IPS-18c (cell line): ENCODE data around the gene KLRF1.

Source experiments
- H3K4me3 ChIP-seq: 2 replicates; pipeline ENCODE4 v1.7.0; 2013; ENCODE audit warnings: low read depth, mild to moderate bottlenecking, low read length, moderate library complexity; ENCODE audit not compliant: insufficient read depth
- H3K9me3 ChIP-seq: one replicate; pipeline ENCODE4 v1.6.1; 2013; ENCODE audit warnings: mild to moderate bottlenecking, low read length, moderate library complexity; ENCODE audit not compliant: control insufficient read depth, insufficient read depth

The KLRF1 gene

DNA sequence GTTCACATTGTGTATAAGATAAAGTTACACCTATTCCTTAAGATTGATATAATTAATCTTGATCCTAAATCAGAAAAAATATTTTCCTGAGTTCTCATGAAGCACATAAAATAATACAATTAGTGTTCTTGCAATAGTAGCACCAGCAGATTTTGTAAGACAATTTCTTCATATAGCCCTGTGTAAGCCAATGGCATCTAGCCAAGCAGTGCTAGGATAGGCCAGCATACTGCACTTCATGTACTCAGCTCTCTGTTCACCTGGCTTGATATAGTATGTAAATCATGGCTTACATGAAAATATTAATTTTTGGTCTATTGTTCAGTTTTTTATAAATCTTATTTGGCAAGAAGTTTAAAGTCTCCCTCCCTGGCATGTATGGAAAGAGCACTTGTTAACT lies 55.9 kb downstream of the KLRF1 start:
- H3K4me3 ChIP-seq = no peak overlapping the region
- H3K9me3 ChIP-seq = peaks cover 2% of the 10 kb centered on the region

DNA sequence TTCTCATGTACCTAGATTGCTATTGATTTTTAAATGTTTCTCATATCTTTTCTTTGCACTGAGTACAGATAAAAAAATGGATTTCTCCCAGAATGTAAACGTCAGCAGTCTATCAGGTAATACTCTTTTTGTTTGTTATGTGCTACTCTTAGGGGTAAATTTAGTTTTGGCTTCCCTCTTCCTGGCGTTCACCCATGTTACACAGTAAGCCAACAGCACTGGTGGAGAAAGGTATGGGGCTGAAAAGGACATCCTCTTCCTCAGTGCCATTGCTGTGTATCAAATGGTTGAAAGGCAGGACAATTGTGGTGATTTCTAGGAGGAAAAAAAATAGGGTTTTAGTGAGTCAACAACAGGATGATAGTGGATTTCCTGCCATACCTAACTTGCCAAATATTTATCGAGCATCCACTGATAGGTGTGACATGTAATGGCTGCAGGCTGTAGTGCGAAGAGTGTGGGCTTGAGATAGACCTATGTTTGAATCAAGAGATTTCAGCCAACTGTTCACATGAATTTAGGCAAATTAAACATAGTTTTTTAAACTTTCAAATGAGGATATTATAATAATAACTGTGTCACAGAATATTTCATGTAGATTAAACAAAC lies 61.5 kb downstream of the KLRF1 start:
- H3K9me3 ChIP-seq = no peaks in the 10 kb centered on the region
- no peak overlapping the region for H3K4me3 ChIP-seq
